GM12873 (cell line): Measurements from ENCODE around the gene DNAJC22.
A peak's percentile ranks its signal among the peaks of the same experiment; 100 is the strongest.

Experiments
- CTCF ChIP-seq: IDR thresholded peaks from 2 replicates; pipeline ENCODE4 v1.5.1; 2012; ENCODE audit warnings: low read depth, mild to moderate bottlenecking, moderate library complexity, low read length, control low read depth; ENCODE audit not compliant: insufficient read depth; ENCODE audit errors: missing control alignments

DNAJC22 gene

GRCh38 chr12:49355913-49356312, 9.2 kb downstream of the DNAJC22 start:
- no peak for TF ChIP-seq CTCF

GRCh38 chr12:49357103-49357678, 10.5 kb downstream of the DNAJC22 start:
- peak; percentile 36 for TF ChIP-seq CTCF

- TF ChIP-seq CTCF: peak; percentile 85
These were observed 11.9 kb downstream of the DNAJC22 start for GRCh38 chr12:49358483-49359141.

- no peak for TF ChIP-seq CTCF
These were observed 13.0 kb downstream of the DNAJC22 start for GRCh38 chr12:49359671-49360070.

GRCh38 chr12:49362077-49362476, 15.4 kb downstream of the DNAJC22 start:
- no peak for TF ChIP-seq CTCF

- TF ChIP-seq CTCF: no peak
These were observed 18.3 kb downstream of the DNAJC22 start for GRCh38 chr12:49364989-49365388.

GRCh38 chr12:49365542-49365941, 18.9 kb downstream of the DNAJC22 start:
- no peak for TF ChIP-seq CTCF
